HG03280 (cell line): ENCODE measurements around the gene ZDHHC14.
"Not testable (repeated sequence)": the region's sequence is repeated elsewhere in the genome, so short reads cannot be mapped to it uniquely, and the experiment has no call there.

Experiments
- ATAC-seq: cut with Tn5 transposase; IDR thresholded peaks from one replicate; pipeline ENCODE4 v1.9.1; 2021; ENCODE audit warnings: mild to moderate bottlenecking, moderate library complexity; ENCODE audit not compliant: unreplicated experiment

Gene ZDHHC14

GRCh38 chr6:157380779-157381561 lies at the start of gene ZDHHC14:
TSS of gene ZDHHC14 (plus strand) at chr6:157381190.
- peak; percentile 74 for ATAC-seq

- no peak for ATAC-seq
These were observed 48.2 kb upstream of the ZDHHC14 start for GRCh38 chr6:157332813-157333212.

- ATAC-seq, result no peak
These were observed 47.5 kb upstream of the ZDHHC14 start for GRCh38 chr6:157333537-157333936.

- no peak for ATAC-seq
These were observed 47.0 kb upstream of the ZDHHC14 start for GRCh38 chr6:157333956-157334355.

- ATAC-seq, result no peak
These were observed 45.2 kb upstream of the ZDHHC14 start for GRCh38 chr6:157335829-157336228.

GRCh38 chr6:157337276-157337675 lies 43.7 kb upstream of the ZDHHC14 start:
- not testable (repeated sequence) for ATAC-seq

- ATAC-seq, result no peak
These were observed 43.2 kb upstream of the ZDHHC14 start for GRCh38 chr6:157337751-157338150.

- ATAC-seq, result no peak
These were observed 41.6 kb upstream of the ZDHHC14 start for GRCh38 chr6:157339432-157339831.

GRCh38 chr6:157343732-157344131 lies 37.3 kb upstream of the ZDHHC14 start:
- no peak for ATAC-seq

GRCh38 chr6:157346373-157346772 lies 34.6 kb upstream of the ZDHHC14 start:
- ATAC-seq, result no peak

- no peak for ATAC-seq
These were observed 22.7 kb upstream of the ZDHHC14 start for GRCh38 chr6:157358287-157358686.

GRCh38 chr6:157361886-157362285 lies 19.1 kb upstream of the ZDHHC14 start:
- no peak for ATAC-seq

- ATAC-seq, result no peak
These were observed 16.3 kb upstream of the ZDHHC14 start for GRCh38 chr6:157364705-157365104.

GRCh38 chr6:157366648-157367047 lies 14.3 kb upstream of the ZDHHC14 start:
- no peak for ATAC-seq

GRCh38 chr6:157368359-157369049 lies 12.5 kb upstream of the ZDHHC14 start:
- ATAC-seq, result no peak

- ATAC-seq, result no peak
These were observed 10.2 kb upstream of the ZDHHC14 start for GRCh38 chr6:157370755-157371154.

GRCh38 chr6:157372501-157373280 lies 8.3 kb upstream of the ZDHHC14 start:
- ATAC-seq, result no peak

GRCh38 chr6:157374889-157375443 lies 6.0 kb upstream of the ZDHHC14 start:
- ATAC-seq, result no peak

- no peak for ATAC-seq
These were observed 4.7 kb upstream of the ZDHHC14 start for GRCh38 chr6:157376241-157376640.

GRCh38 chr6:157376706-157377230 lies 4.2 kb upstream of the ZDHHC14 start:
- no peak for ATAC-seq
